NOMO-1 treated with DMSO at 0.1 percent for 48 hours (cell line): ENCODE measurements around the gene PTPRM.

Experiments used
- DNase-seq: peaks from one replicate; lab custom pipeline; 2025; ENCODE audit not compliant: unreplicated experiment; lab: John Stamatoyannopoulos, UW

The PTPRM gene

DNA sequence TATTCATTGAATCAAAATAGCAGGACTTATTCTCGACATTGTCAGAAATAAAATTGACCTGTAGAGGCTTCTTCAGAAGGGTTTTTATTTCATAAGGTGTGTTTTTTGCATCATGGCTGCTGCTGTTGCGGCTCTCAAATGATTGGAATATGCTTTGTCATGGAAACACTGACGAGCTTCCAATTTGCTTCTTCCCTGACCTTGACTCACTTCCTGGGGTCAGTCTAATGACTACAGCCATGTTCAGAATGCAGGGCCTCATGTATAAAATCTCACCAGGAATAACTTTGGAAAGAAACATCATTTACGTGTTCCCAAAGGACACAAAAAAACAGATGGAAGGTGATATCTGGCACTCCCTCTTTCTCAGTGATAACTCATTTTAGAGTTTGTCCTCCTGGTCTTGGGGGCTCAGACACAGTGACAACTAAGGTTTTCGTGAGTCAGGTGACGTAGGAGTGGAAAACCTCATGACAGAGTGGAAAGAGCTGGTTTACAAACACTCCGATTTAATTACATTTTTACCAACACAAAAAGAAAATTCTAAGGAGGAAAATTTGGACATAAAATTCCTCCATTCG is 575.1 kb downstream of the PTPRM start:
- no peak for DNase-seq

DNA sequence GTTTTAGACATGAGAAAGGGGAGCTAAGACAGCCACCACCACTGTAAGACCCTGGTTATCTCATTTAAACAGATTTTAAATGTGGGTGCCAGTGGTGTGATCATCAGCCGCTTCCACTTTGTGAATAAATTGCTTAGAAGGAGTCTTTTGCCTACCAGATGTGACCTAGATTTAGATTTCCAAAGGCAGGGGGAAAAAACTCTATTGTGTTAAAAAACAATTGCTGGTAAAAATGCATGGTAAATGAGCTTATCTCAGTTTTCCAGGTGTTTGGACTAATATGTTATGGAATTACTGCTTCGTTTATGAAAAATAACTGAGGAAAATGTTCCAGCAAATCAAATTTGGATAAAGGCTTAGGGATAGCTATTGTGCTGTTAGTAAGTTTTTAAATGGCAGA is 575.8 kb downstream of the PTPRM start:
- DNase-seq, result no peak

DNA sequence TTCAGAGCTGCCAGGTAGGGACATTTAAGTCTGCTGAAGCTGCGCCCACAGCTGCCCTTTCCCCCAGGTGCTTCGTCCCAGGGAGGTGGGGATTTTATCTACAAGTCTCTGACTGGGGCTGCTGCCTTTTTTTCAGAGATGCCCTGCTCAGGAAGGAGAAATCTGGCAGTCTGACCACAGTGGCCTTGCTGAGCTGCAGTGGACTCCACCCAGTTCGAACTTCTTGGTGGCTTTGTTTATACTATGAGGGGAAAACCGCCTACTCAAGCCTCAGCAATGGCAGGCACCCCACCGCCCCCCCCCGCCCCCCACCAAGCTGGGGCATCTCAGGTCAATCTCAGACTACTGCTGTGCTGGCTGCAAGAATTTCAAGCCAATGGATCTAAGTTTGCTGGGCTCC is 584.1 kb downstream of the PTPRM start:
- no peak for DNase-seq

DNA sequence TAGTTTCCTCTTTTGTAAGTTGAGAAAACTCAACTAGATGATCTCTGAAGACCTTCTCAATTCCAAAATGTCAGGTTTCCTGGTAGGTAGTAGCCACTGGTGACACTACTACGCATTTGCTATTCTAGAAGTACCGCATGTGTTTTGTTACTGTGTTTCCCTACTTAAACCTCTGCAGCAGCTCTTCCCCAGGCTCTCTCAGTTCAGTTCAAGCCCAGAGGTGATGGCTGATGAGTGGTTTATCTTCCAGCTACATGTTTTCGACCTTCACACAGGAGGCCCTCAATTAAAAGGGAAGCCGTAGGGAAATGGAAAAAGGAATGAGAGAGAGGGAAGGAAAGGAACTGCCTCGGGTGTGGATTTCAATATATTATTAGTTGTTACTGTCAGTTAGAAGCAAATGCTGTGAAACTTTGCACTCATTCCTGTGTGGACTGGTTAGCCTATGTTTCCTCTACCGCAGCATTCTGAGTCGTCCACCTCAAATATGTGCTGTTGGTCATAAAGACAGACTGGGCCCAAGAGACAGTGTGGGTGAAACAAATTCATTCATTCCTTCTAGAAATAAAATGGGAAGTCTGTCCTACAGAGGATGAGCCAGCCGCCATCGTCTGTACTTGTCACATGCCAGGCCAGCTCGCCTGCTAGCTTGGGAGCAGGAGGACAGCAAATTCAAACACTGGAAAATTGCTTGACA is 586.9 kb downstream of the PTPRM start:
- DNase-seq, result no peak

DNA sequence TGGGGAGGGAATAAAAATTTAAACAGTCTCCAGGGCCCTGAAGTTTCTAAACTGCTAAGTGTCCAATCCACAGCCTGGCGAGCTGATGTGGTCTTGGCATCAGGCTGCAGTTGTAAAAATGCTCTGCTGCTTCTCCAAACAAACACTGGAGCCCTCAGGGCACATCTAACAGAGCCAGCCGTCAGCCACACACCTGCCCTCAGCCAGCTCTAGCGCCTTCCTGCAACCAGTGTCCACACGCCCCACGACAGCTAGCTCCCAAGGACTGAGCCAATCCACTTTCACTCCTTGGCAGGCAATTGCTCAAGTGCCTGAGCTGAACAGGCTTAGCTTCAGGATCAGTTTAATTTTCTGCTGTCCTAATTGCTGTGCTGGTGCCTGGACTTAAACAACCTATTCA is 595.7 kb downstream of the PTPRM start:
- DNase-seq, result no peak

DNA sequence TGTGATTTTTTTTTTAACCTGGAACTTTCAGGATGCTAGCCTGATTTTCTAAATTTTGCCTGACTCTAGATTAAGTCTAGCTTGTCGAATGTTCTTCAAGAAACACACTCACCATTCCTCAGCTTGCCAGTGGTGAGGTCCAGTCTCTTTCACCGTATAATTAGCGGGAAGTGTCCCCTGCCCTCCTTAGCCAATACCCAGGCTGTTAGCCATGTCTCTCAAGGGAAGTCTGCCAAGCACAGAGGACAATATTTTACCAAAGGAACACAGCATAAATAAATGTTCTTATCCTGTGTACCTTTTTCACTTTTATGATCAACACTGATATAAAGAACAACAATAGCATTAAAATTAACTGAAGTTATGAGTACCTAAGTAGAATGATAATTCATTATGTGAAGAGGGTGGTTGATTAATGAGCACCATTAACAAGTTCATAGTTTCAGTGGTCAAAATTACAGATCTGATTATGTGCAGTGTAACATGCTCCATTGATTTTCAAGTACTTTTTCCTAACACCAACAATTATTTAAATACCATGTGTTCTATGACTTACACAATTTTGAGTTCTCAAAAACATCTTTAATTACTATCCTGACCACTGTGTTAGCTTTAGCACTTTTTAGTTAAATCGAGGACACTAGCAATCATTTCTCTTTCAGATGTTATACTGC is 596.3 kb downstream of the PTPRM start:
- no peak for DNase-seq

DNA sequence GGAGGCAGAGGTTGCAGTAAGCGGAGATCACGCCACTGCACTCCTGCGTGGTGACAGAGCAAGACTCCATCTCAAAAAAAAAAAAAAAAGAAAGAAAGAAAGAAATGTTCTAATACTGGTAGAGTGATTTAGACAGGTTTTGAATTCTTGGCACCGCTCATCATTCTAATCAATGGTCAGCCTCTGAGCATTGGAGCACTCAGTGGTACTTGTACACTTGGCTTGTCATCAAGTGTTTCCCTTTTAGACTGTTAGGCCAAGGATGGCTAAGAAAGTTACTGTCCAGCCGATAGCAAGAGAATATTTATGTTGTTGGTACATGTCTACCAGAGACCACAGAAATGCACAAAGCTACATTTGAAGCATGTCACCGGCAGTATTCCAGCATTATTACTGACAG is 598.0 kb downstream of the PTPRM start:
- no peak for DNase-seq

DNA sequence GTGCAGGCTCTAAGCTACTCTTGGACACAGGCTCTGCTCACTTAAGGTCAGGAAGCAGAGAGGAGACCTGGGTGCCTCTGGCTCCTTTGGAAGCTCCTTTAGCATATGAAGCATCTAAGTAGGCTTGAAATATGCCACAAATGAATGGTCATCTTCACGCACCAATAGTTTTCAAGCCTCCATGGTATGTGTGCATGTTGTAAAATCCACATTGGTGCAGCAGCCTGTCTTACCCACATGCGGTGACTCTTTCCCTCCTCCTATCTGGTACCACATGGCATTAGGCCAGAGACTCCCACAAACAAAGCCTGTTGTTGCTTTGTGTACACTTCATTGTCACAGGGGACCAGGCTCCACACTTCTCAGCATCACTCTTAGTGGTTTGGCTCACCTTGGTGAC is 599.9 kb downstream of the PTPRM start:
- no peak for DNase-seq

DNA sequence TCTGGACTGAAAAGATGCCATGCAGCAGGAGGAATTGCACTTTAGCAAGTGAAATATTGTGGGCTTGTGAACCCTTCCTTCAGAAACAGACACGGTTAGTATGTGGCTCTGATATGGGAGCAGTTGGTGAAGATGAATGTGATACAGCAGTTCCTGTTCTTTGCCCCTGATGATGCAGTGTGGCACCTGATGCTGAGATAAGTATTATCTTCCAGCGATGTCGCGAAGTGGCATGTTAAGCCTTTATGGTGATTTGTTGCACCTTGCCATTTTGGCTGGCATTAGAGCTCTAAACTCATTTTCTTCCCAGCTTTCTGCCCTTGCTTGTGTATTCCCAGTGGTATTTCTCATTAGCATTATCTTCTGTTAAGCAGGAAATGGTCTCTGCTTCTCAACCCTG is 600.6 kb downstream of the PTPRM start:
- DNase-seq, result no peak

DNA sequence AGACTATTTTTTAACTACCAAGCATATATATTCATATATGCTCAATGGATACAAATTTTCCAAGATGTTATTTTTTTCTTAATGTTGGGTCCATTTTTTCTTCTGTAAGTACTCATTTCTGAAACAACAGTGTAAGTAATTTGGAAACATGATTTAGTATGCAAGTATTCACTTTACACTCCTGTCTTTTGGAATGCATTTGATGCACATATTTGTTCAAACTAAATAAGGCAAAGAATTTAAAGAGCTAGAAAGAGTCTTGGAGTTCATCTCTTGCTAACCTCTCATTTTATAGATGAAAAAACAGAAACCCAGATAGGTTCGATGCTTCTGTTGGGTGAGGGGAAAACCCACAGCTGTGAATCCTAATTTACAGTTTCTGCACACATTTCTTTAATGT is 602.6 kb downstream of the PTPRM start:
- DNase-seq, result no peak

DNA sequence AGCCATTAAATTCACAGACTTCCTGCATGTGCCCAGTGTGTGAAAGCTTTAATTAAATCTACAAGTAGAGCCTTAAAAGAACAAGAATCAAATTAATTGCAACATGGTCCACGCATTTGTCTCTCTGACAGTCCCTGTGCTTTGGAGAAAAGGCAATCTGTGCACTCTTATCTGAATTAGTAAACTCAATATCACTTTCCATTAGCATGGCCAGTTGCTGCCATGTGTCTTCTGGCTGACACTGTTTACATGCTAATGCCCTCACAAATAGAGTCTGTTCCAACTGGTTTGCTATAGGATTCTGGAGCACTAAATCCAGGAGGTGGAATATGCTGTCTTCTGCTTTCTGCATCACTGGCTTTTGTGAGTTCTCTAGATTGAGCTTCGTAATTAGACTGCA is 607.7 kb downstream of the PTPRM start:
- no peak for DNase-seq

DNA sequence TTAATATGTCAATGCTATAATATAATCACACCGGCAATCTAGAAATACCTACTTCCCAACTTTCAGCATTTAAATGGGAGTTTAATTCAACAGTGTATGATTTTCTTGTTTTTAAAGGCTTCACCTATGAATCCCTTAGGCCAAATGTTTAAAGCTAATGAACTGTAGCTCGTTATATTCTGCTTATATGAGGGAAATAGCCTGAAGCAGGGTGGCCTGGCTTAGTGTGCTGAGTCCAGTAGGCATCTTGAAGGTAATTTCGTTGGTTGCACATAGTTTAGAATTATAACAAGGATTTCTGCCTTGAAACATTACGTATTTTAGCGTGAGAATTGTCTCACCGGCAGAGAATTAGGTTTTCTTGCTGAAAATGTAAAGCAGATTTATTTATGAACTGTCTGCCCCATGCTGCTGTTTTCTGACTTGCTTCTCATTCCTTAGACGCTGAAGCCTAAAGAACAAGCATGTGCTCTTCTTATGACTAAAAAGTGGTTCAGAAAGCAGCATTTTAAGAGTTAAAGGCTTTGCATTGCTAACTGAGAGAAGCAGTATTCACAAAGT is 608.5 kb downstream of the PTPRM start:
- no peak for DNase-seq

DNA sequence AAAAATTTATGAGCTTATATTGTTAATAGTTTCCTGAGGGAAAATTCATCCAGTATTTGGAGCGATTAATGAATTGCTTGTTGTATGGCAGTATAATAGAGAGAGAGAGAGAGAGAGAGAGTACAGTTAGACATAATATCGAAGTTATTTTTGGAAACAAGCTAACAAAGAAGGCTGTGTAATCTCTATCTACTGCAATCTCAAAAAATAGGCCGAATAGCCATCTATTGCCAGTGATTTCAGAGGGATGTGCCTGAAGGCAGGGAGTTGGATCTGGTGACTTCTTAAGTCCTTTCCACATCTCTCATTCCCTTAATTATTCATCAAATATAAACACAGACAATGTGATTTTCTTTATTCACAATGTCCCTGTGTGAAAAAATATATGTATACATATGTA is 609.0 kb downstream of the PTPRM start:
- DNase-seq, result no peak

DNA sequence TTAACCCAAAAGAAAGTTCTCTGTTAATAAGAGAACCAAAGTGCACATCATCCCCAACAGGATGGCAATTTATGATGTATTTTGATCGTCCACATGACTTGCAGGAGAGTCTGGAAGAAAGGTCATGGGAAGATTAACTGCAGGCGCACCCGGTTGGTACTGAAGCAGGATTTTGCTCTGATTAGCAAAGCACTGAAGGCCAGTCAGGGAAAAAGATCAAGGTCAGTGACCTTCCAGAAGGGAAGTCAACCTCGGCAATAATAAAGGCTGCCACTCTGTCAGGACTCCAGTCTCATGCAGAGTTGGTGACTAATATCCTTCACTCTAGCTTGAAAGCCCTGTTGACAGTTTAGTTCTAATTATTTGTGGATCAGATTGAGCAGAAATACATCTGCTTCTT is 609.4 kb downstream of the PTPRM start:
- DNase-seq, result no peak

DNA sequence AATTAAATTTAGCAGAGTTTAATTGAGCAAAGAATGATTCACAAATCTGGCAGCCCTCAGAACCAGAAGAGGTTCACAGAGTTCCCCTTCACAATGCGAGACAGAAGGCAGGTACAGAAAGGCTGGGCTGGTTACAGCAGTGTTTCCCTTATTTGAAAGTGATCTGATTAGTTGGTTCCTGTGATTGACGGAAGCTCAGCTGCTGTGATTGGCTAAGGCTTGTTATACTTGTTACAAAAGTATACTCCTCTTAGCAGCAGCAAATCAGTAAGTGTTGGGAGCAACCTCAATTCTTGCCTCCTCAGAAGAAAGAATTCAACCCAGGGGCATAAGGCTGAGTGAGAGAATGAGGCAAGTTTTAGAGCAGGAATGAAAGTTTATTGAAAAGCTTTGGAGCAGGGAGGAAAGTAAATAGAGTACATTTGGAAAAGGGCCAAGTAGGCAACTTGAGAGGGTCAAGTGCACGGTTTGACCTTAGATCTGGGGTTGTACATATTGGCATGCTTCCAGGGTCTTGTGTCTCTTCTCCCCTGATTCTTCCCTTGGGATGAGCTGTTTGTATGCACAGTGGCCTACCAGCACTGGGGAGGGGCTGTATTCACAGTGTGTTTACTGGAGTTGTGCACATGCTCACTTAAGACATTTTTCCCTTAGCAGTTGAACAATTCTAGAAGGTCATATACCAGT is 610.4 kb downstream of the PTPRM start:
- no peak for DNase-seq

DNA sequence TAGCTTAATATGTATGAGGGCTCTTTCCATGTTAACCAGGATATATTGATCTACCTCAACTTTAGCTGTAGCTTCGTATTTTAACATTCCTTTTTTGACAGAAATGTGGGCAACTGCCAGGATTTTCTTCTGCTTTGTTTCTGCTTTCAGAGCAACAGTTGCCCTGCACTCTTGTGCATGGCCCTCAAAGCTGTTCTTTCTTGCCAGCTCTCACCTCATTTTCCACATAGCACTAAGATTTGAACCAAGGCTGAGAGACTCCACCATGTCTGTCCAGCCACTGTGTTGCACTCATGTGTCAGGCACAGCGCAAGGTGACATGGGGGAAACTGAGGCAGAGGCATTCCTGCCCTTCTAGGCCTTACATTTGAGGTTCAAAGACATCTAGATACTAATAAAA is 619.3 kb downstream of the PTPRM start:
- no peak for DNase-seq

DNA sequence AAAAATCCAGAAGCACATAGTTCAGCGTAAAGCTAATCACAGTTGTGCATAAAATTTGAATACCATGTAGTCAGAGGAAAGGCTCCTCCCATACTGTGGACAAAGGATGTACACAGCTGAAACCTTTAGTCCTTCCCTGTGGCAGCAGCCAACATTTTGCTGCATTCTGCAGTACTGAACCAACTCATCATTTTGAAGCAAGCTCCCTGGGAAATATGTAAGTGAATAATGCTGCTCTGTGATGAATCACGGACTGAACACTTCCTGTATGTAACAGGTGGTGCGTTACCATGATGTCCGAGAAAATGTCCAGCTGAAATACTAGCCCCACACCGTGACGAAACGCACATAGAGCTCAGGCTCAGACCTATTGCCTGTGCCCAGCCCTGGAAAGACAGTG is 621.1 kb downstream of the PTPRM start:
- no peak for DNase-seq

DNA sequence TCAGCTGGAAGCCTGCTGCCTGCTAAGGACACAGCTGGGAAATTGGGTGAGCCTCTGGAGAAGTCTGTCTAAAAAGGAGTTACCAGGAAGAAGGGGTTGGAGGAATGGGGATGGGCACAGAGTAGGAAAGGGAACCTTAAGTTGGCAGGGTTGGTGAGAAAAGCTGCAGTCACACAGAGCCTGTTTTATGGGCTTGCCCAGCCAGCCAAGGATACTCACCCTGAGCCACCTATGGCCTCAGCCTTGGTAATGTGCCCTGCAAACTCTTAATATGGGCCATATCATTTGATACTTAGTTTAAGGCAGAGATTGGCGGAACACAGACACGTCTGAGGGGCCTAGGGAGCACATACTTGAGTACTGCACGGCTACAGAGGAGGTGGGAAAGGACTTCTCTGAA is 623.9 kb downstream of the PTPRM start:
- no peak for DNase-seq

DNA sequence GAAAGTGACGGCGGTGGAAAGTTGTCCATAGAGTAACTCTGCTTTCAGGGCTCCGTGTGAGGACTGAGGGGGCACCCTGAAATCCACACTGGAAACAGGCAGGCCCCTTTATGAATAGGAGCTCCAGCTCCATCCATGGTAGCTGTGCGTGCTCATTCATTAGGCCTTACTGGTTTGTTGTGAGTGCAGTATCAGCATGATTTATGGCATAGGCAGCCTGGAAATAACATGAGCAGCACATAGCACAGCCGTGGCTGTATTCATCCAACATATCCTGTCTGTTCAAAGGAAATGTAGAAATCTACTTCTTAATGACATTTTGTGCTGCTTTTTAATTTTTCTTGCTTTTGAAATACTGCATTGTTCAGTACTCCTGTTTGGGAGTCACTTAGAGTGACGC is 627.3 kb downstream of the PTPRM start:
- no peak for DNase-seq

DNA sequence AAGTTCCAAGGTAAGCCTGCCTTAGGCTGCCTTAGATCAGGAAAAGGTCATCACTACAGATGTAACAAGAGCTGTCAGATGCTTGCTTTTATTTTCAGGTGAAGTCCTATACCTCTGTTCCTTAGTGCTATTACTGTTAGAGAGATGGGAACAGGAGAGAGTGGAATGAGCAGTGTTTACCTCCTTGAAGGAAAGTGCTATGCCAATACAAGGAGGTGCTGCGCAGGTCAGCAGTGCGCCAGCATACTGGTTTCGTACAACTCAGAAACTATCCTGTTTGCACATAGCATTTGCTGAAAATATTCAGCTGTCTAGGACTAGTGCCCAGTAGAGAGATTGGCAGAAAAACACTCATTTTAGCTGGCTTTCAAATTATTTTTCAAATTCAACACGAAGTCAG is 629.1 kb downstream of the PTPRM start:
- DNase-seq, result no peak

DNA sequence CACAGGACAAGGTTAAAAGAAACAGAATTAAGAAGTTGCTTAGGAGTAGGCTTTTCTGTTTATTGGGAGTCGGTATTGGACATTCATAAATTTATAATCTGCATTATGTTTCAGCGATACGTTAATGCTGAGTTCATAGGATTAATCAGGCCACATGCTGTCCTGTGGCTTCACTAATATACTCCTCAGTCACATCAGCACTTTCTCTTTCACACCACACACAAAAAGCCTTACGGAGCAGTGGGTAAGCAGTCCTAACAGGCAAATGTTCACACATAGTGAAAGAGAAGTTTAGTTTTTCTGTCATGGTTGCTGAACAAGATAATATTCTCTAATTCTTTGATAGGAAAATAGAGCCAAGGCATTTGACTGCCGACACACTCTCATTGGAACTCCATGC is 630.4 kb downstream of the PTPRM start:
- no peak for DNase-seq

DNA sequence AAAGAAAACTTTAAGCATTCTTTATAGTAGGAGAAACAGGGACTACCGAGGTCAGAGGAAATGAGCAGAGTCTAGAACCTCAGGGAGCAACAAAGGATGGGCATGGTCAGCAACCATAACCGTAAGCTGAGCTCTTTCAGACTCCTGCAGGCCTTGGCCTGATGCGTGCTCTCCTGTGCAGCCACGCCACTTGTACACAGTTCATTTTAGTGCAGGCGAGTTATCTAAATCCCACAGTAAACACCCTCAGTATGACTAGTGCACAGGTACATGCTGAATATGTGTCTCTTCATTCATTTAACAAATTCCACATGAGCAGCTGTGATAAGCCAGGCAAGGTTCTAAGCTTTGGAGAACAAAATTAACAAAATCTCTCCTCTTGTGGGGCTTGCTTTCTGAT is 640.9 kb downstream of the PTPRM start:
- no peak for DNase-seq
